Loucy (cell line): Measurements from ENCODE around the gene PGD.
"Not testable (repeated sequence)": the region's sequence is repeated elsewhere in the genome, so short reads cannot be mapped to it uniquely, and the experiment has no call there.

ENCODE experiments used
- H2AFZ ChIP-seq: fragments of 200-600 bp; sonication (generic); 2 replicates; pipeline ENCODE4 v1.6.0; 2016; ENCODE audit warnings: antibody characterized with exemption, mild to moderate bottlenecking, low read length, moderate library complexity
- H3F3A ChIP-seq: fragments of 200-600 bp; 2 replicates; pipeline ENCODE4 v1.6.0; 2016; ENCODE audit warnings: antibody characterized with exemption, low read depth, mild to moderate bottlenecking
- H3K27me3 ChIP-seq: fragments of 200-600 bp; sonication (generic); 2 replicates; pipeline ENCODE4 v1.6.1; 2014; ENCODE audit warnings: low read length, mild to moderate bottlenecking; ENCODE audit not compliant: insufficient read depth, poor library complexity, severe bottlenecking
- H3K36me3 ChIP-seq: fragments of 200-600 bp; sonication (generic); 2 replicates; pipeline ENCODE4 v1.6.1; 2016; ENCODE audit warnings: low read length; ENCODE audit not compliant: insufficient read depth
- H3K4me1 ChIP-seq: fragments of 200-600 bp; sonication (generic); 2 replicates; pipeline ENCODE4 v1.5.1; 2014; ENCODE audit warnings: low read length, mild to moderate bottlenecking; ENCODE audit not compliant: insufficient read depth, poor library complexity, severe bottlenecking
- H3K4me2 ChIP-seq: fragments of 200-600 bp; sonication (generic); 2 replicates; pipeline ENCODE4 v1.6.0; 2014; ENCODE audit warnings: antibody characterized with exemption, low read length, low read depth, mild to moderate bottlenecking; ENCODE audit not compliant: poor library complexity, severe bottlenecking
- H3K4me3 ChIP-seq: fragments of 200-600 bp; sonication (generic); 2 replicates; pipeline ENCODE4 v1.5.1; 2014; ENCODE audit warnings: low read length, mild to moderate bottlenecking, mixed read lengths; ENCODE audit not compliant: poor library complexity, severe bottlenecking
- H3K79me2 ChIP-seq: fragments of 200-600 bp; sonication (generic); 2 replicates; pipeline ENCODE4 v1.6.1; 2014; ENCODE audit warnings: low read length; ENCODE audit not compliant: insufficient read depth
- H3K9ac ChIP-seq: fragments of 200-600 bp; sonication (generic); 2 replicates; pipeline ENCODE4 v1.6.0; 2014; ENCODE audit warnings: mild to moderate bottlenecking, low read depth, low read length, moderate library complexity; ENCODE audit not compliant: poor library complexity, severe bottlenecking
- H3K9me2 ChIP-seq: fragments of 200-600 bp; sonication (generic); replicated peaks from 2 replicates; pipeline ENCODE4 v1.6.1; 2016; ENCODE audit warnings: low read depth, low read length, mixed read lengths
- H3K9me3 ChIP-seq: fragments of 200-600 bp; sonication (generic); 2 replicates; pipeline ENCODE4 v1.6.1; 2014; ENCODE audit warnings: mild to moderate bottlenecking, antibody characterized with exemption, low read length, low read depth; ENCODE audit not compliant: insufficient read depth
- H4K20me1 ChIP-seq: fragments of 200-600 bp; sonication (generic); 2 replicates; pipeline ENCODE4 v1.6.0; 2014; ENCODE audit warnings: antibody characterized with exemption, low read length, mild to moderate bottlenecking; ENCODE audit not compliant: insufficient read depth, poor library complexity, severe bottlenecking
- CTCF ChIP-seq: fragments of 200-600 bp; sonication (generic); conservative IDR thresholded peaks from 2 replicates; pipeline ENCODE4 v1.5.1; 2014; ENCODE audit warnings: mild to moderate bottlenecking, antibody characterized with exemption, low read length
- EZH2phosphoT487 ChIP-seq: fragments of 200-600 bp; IDR thresholded peaks from 2 replicates; pipeline ENCODE4 v1.6.1; 2018; ENCODE audit warnings: antibody characterized with exemption, mild to moderate bottlenecking, moderate library complexity, borderline replicate concordance

The PGD gene

DNA sequence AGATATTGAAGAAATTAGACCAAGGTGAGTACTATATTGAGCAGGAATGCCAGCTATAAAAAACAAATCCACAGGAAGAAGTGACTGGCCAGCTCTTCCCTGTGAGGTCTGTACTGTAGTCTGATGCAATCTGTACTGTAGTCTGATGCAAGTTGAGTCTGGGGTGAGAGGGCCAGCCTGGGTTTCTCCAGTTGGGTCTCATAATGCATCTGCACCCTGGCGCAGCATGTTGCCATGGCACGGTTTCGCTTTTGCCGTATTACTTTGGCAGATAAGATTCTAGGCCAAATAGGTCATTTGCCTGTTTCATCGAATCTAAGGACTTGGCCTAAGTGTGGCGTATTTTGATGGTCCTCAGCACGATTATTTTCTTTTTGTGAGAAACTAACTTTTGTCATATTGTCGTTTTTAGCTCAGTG lies 24.4 kb upstream of the PGD start:
- Histone ChIP-seq H4K20me1 (no peaks in the 10 kb centered on the region), H3K9me2 (no peaks in the 10 kb centered on the region), H3K36me3 (peaks cover 34% of the 10 kb centered on the region; the same call in 1 of the 2 replicates), H3K4me2 (no peak overlapping the region), H2AFZ (no peak overlapping the region), H3K9me3 (no peaks in the 10 kb centered on the region), H3K27me3 (no peaks in the 10 kb centered on the region), H3K9ac (no peak overlapping the region), H3K79me2 (no peaks in the 10 kb centered on the region), H3K4me1 (no peaks in the 10 kb centered on the region), H3F3A (no peaks in the 10 kb centered on the region), H3K4me3 (no peak overlapping the region)
- TF ChIP-seq CTCF: no peak
- TF ChIP-seq EZH2phosphoT487: no peak

- H3F3A ChIP-seq, H3K9ac ChIP-seq, H3K79me2 ChIP-seq, H3K9me3 ChIP-seq, H4K20me1 ChIP-seq, H3K4me1 ChIP-seq, H3K9me2 ChIP-seq, H3K4me3 ChIP-seq, H3K27me3 ChIP-seq, H3K4me2 ChIP-seq, H2AFZ ChIP-seq: not testable (repeated sequence)
- TF ChIP-seq CTCF: peak; percentile 62
- H3K36me3 ChIP-seq: peaks cover 28% of the 10 kb centered on the region; the same call in 1 of the 2 replicates
Measured at GRCh38 chr1:10377365-10378029, 21.4 kb upstream of the PGD start.

GRCh38 chr1:10378081-10378841 lies 20.6 kb upstream of the PGD start:
- no peak overlapping the region for H3K4me2 ChIP-seq
- H3F3A ChIP-seq: no peaks in the 10 kb centered on the region
- H2AFZ ChIP-seq: no peak overlapping the region
- no peak overlapping the region for H3K4me3 ChIP-seq
- no peak for TF ChIP-seq CTCF
- no peak for TF ChIP-seq EZH2phosphoT487
- H3K27me3 ChIP-seq: no peaks in the 10 kb centered on the region
- H3K9me2 ChIP-seq: no peaks in the 10 kb centered on the region
- H4K20me1 ChIP-seq: no peaks in the 10 kb centered on the region
- no peaks in the 10 kb centered on the region for H3K9me3 ChIP-seq
- peaks cover 28% of the 10 kb centered on the region; the same call in 1 of the 2 replicates for H3K36me3 ChIP-seq
- no peak overlapping the region for H3K9ac ChIP-seq
- H3K4me1 ChIP-seq: no peaks in the 10 kb centered on the region
- H3K79me2 ChIP-seq: no peaks in the 10 kb centered on the region
